Caki2 (cell line): ENCODE results near the gene UBE2B. TPM values are rescaled to one million over a fixed set of nuclear protein-coding genes. Genes with fewer than 3 reads are reported as not detected.

Experiments
- DNase-seq: peaks from one replicate; pipeline ENCODE4 v3.0.0-alpha.2; 2015; ENCODE audit warnings: low read depth
- in situ Hi-C: cut with HindIII; loops from 2 replicates; pipeline ENCODE4 v1.10.0; 2016; ENCODE audit warnings: low sequenced_read_pairs, low pct_unique_long_range_greater_than_20kb, mixed read lengths
- total RNA-seq: library from RNA; depleted of rRNA; stranded (reverse); fragments of >200 nt; shearing (Covaris generic); gene quantifications from 2 replicates; pipeline ENCODE4 v1.2.3, GENCODE V29; 2014; ENCODE audit warnings: low replicate concordance; rRNA removed

UBE2B gene
- total RNA-seq, 1 experiment from 2014 or later, result 28.7 TPM

- in situ Hi-C loops, result no loop called here
- no peak for DNase-seq
Observed at GRCh38 chr5:134430001-134430569, 58.7 kb downstream of the UBE2B start.

GRCh38 chr5:134432174-134432573 is 60.8 kb downstream of the UBE2B start:
- in situ Hi-C loops, result no loop called here
- DNase-seq, result no peak

- no peak for DNase-seq
- in situ Hi-C loops, result no loop called here
Observed at GRCh38 chr5:134432677-134433359, 61.4 kb downstream of the UBE2B start.

GRCh38 chr5:134435560-134435959 is 64.2 kb downstream of the UBE2B start:
- in situ Hi-C loops, result no loop called here
- DNase-seq, result peak; percentile 34

GRCh38 chr5:134436523-134437339 is 65.4 kb downstream of the UBE2B start:
- peak; percentile 80 for DNase-seq
- in situ Hi-C loops, result no loop called here

GRCh38 chr5:134437340-134437846 is 66.0 kb downstream of the UBE2B start:
- in situ Hi-C loops, result no loop called here
- no peak for DNase-seq

- in situ Hi-C loops, result no loop called here
- peak; percentile 14 for DNase-seq
Observed at GRCh38 chr5:134437847-134438581, 66.6 kb downstream of the UBE2B start.

- in situ Hi-C loops, result no loop called here
- DNase-seq, result no peak
Observed at GRCh38 chr5:134438721-134439123, 67.4 kb downstream of the UBE2B start.

- DNase-seq, result peak; percentile 61
- in situ Hi-C loops, result no loop called here
Observed at GRCh38 chr5:134439210-134439654, 67.9 kb downstream of the UBE2B start.

- in situ Hi-C loops, result no loop called here
- no peak for DNase-seq
Observed at GRCh38 chr5:134440201-134440755, 68.9 kb downstream of the UBE2B start.

Other genes starting within 250 kb of the UBE2B start
- 616 and 685 TPM in 2 replicates for gene SKP1, start 194.6 kb upstream of the UBE2B start, total RNA-seq
- 177 and 285 TPM in 2 replicates for gene PPP2CA, start 145.5 kb upstream of the UBE2B start, total RNA-seq
- gene CDKL3, start 4.4 kb upstream of the UBE2B start, total RNA-seq, result 2.0 TPM in 1 of 2 replicates, not detected in the other
- 62.5 and 74.1 TPM in 2 replicates for gene CDKN2AIPNL, start 40.3 kb downstream of the UBE2B start, total RNA-seq
- 36.4 and 36.9 TPM in 2 replicates for gene JADE2, start 154.1 kb downstream of the UBE2B start, total RNA-seq